Smooth muscle cell (in vitro differentiated cells): ENCODE data around the gene PPT2. TPM values are rescaled to one million over a fixed set of nuclear protein-coding genes. Genes with fewer than 3 reads are reported as not detected.

Experiments used
- DNase-seq: peaks from one replicate; lab custom pipeline; 2025; ENCODE audit not compliant: unreplicated experiment; lab: John Stamatoyannopoulos, UW
- H2AFZ ChIP-seq: fragments of 200-600 bp; sonication (generic); 2 replicates; pipeline ENCODE4 v1.6.0; 2016; ENCODE audit warnings: antibody characterized with exemption, low read depth, mild to moderate bottlenecking
- H3F3A ChIP-seq: fragments of 200-600 bp; sonication (generic); 2 replicates; pipeline ENCODE4 v1.6.0; 2017; ENCODE audit warnings: antibody characterized with exemption, low read depth
- H3K27ac ChIP-seq: fragments of 200-600 bp; sonication (generic); 2 replicates; pipeline ENCODE4 v1.5.1; 2016; ENCODE audit warnings: low read depth, mild to moderate bottlenecking
- H3K27me3 ChIP-seq: fragments of 200-600 bp; sonication (generic); 2 replicates; pipeline ENCODE4 v1.6.1; 2016; ENCODE audit warnings: low read depth, mild to moderate bottlenecking
- H3K36me3 ChIP-seq: fragments of 200-600 bp; sonication (generic); 2 replicates; pipeline ENCODE4 v1.5.1; 2016; ENCODE audit warnings: low read depth
- H3K4me1 ChIP-seq: fragments of 200-600 bp; sonication (generic); 2 replicates; pipeline ENCODE4 v1.5.1; 2016; ENCODE audit warnings: low read depth
- H3K4me2 ChIP-seq: fragments of 200-600 bp; sonication (generic); 2 replicates; pipeline ENCODE4 v1.6.0; 2016; ENCODE audit warnings: mild to moderate bottlenecking
- H3K4me3 ChIP-seq: fragments of 200-600 bp; sonication (generic); 2 replicates; pipeline ENCODE4 v1.5.1; 2016; ENCODE audit warnings: mild to moderate bottlenecking
- H3K79me2 ChIP-seq: fragments of 200-600 bp; sonication (generic); 2 replicates; pipeline ENCODE4 v1.6.0; 2016; ENCODE audit warnings: low read depth, mild to moderate bottlenecking
- H3K9ac ChIP-seq: fragments of 200-600 bp; sonication (generic); 2 replicates; pipeline ENCODE4 v1.6.0; 2016; ENCODE audit warnings: low read depth
- H3K9me3 ChIP-seq: fragments of 200-600 bp; sonication (generic); replicated peaks from 2 replicates; pipeline ENCODE4 v1.5.1; 2016; ENCODE audit warnings: low read depth
- H4K20me1 ChIP-seq: fragments of 200-600 bp; sonication (generic); 2 replicates; pipeline ENCODE4 v1.6.0; 2016; ENCODE audit warnings: low read depth
- CTCF ChIP-seq: fragments of 200-600 bp; sonication (generic); IDR thresholded peaks from 2 replicates; pipeline ENCODE4 v1.5.1; 2017; ENCODE audit warnings: borderline replicate concordance, mild to moderate bottlenecking, antibody characterized with exemption; ENCODE audit not compliant: insufficient read depth, poor library complexity, severe bottlenecking
- WGBS: methylation state at CpG from one replicate; pipeline ENCODE4 v1.1.7; 2016; ENCODE audit warnings: low lambda C conversion rate; 5-methylcytosine and 5-hydroxymethylcytosine counted together
- polyA plus RNA-seq: library from polyadenylated mRNA; unstranded; fragments of >200 nt; fragmentation: Nextera tagmentation; extraction: Ambion mirVana; gene quantifications from 2 replicates; pipeline ENCODE4 v1.2.1, GENCODE V29; 2016
- total RNA-seq: library from RNA; depleted of rRNA; stranded (reverse); fragments of >200 nt; gene quantifications from 2 replicates; pipeline ENCODE4 v1.2.3, GENCODE V29; 2014

The PPT2 gene
- total and polyA plus RNA-seq, 2 experiments from 2014 or later = 15.7 to 17.5 TPM

GRCh38 chr6:32181148-32181702 lies 27.3 kb downstream of the PPT2 start:
- Histone ChIP-seq H3K27ac (no peak overlapping the region), H4K20me1 (no peaks in the 10 kb centered on the region), H2AFZ (no peak overlapping the region), H3K4me3 (no peak overlapping the region), H3K79me2 (peaks cover 11% of the 10 kb centered on the region), H3K4me1 (peaks cover 9% of the 10 kb centered on the region), H3K4me2 (no peak overlapping the region), H3K36me3 (no peaks in the 10 kb centered on the region), H3K9me3 (no peaks in the 10 kb centered on the region), H3K9ac (no peak overlapping the region), H3F3A (peaks cover 9% of the 10 kb centered on the region), H3K27me3 (no peaks in the 10 kb centered on the region)
- no peak for TF ChIP-seq CTCF
- WGBS = 96% methylated on average over 15 of the region's 15 CpGs
- no peak for DNase-seq

GRCh38 chr6:32181915-32182529 lies 28.1 kb downstream of the PPT2 start:
- Histone ChIP-seq H3K79me2 (peaks cover 11% of the 10 kb centered on the region), H3K4me3 (no peak overlapping the region), H3K9ac (no peak overlapping the region), H3K27ac (no peak overlapping the region), H3K4me2 (no peak overlapping the region), H4K20me1 (no peaks in the 10 kb centered on the region), H3K36me3 (no peaks in the 10 kb centered on the region), H3K9me3 (no peaks in the 10 kb centered on the region), H2AFZ (no peak overlapping the region), H3K4me1 (peaks cover 3% of the 10 kb centered on the region), H3K27me3 (no peaks in the 10 kb centered on the region), H3F3A (peaks cover 11% of the 10 kb centered on the region)
- DNase-seq = no peak
- TF ChIP-seq CTCF = no peak
- WGBS = 96% methylated on average over 10 of the region's 10 CpGs

GRCh38 chr6:32182555-32182981 lies 28.6 kb downstream of the PPT2 start:
- 94% methylated on average over 10 of the region's 10 CpGs for WGBS
- H3K9me3 ChIP-seq = no peaks in the 10 kb centered on the region
- H3F3A ChIP-seq = peaks cover 15% of the 10 kb centered on the region
- H3K27me3 ChIP-seq = no peaks in the 10 kb centered on the region
- H3K4me1 ChIP-seq = peaks cover 3% of the 10 kb centered on the region
- H2AFZ ChIP-seq = no peak overlapping the region
- TF ChIP-seq CTCF = no peak
- peaks cover 11% of the 10 kb centered on the region for H3K79me2 ChIP-seq
- H3K4me2 ChIP-seq = no peak overlapping the region
- H3K9ac ChIP-seq = no peak overlapping the region
- DNase-seq = no peak
- no peak overlapping the region for H3K27ac ChIP-seq
- no peaks in the 10 kb centered on the region for H4K20me1 ChIP-seq
- no peak overlapping the region for H3K4me3 ChIP-seq
- H3K36me3 ChIP-seq = no peaks in the 10 kb centered on the region

- no peaks in the 10 kb centered on the region for H3K36me3 ChIP-seq
- H3K9me3 ChIP-seq = no peaks in the 10 kb centered on the region
- WGBS = 89% methylated on average over 3 of the region's 3 CpGs
- DNase-seq = no peak
- no peak overlapping the region for H3K4me2 ChIP-seq
- no peak overlapping the region for H3K9ac ChIP-seq
- H2AFZ ChIP-seq = no peak overlapping the region
- H3F3A ChIP-seq = peaks cover 19% of the 10 kb centered on the region
- TF ChIP-seq CTCF = no peak
- no peaks in the 10 kb centered on the region for H4K20me1 ChIP-seq
- H3K79me2 ChIP-seq = peaks cover 11% of the 10 kb centered on the region
- no peak overlapping the region for H3K4me3 ChIP-seq
- no peaks in the 10 kb centered on the region for H3K27me3 ChIP-seq
- no peak overlapping the region for H3K27ac ChIP-seq
- H3K4me1 ChIP-seq = peaks cover 3% of the 10 kb centered on the region
These were observed 29.1 kb downstream of the PPT2 start for GRCh38 chr6:32183030-32183429.
